Body of pancreas (tissue), 4 donors: ENCODE measurements around the gene GPR27. TPM values are rescaled to one million over a fixed set of nuclear protein-coding genes. Genes with fewer than 3 reads are reported as not detected.

Experiments used
- ATAC-seq: fragments of 150-250 bp; one replicate; pipeline ENCODE4 v1.9.1; 2016
- DNase-seq, 4 donors: peaks; one replicate each; pipeline ENCODE4 v3.0.0-alpha.2; 2019
- H3K27ac ChIP-seq, 4 donors: fragments of 200-600 bp; sonication (generic); 1 replicate in 3 of 4; 2 replicates in 1 of 4; pipeline versions ENCODE4 v1.5.1 to v1.6.1; 2016 to 2019; ENCODE audit warnings: mild to moderate bottlenecking in 1 of 4, mixed read lengths in 1 of 4, moderate library complexity in 1 of 4
- H3K27me3 ChIP-seq, 2 donors: fragments of 200-600 bp; sonication (generic); one replicate each; pipeline ENCODE4 v1.6.0; 2016; ENCODE audit warnings: mild to moderate bottlenecking in 1 of 2
- H3K36me3 ChIP-seq, 2 donors: fragments of 200-600 bp; sonication (generic); replicated peaks in 1 of 2; 2 replicates each; pipeline ENCODE4 v1.5.1; 2016; ENCODE audit warnings: low read depth in 2 of 2; ENCODE audit not compliant: insufficient read depth in 1 of 2
- H3K4me1 ChIP-seq: fragments of 200-600 bp; sonication (generic); one replicate; pipeline ENCODE4 v1.6.0; 2016
- H3K4me3 ChIP-seq, 2 donors: fragments of 200-600 bp; sonication (generic); 1 replicate in 1 of 2; 2 replicates in 1 of 2; pipeline ENCODE4 v1.5.1; 2016 to 2019
- H3K9me3 ChIP-seq, 3 donors: fragments of 200-600 bp; sonication (generic); 1 replicate in 2 of 3; 2 replicates in 1 of 3; pipeline ENCODE4 v1.5.1; 2016
- CTCF ChIP-seq, 7 experiments: fragments of 450-650 bp in 4 of 7; fragments of 200-600 bp in 3 of 7; sonication (generic) in 3 of 7; IDR thresholded peaks; one replicate each; pipeline ENCODE4 v1.5.1; 2016 to 2019; ENCODE audit warnings: antibody characterized with exemption in 7 of 7
- POLR2A ChIP-seq, 3 donors: fragments of 450-650 bp; IDR thresholded peaks; one replicate each; pipeline ENCODE4 v1.6.1; 2016; ENCODE audit warnings: antibody characterized with exemption in 3 of 3, mild to moderate bottlenecking in 2 of 3
- WGBS, 2 donors: methylation state at CpG; one replicate each; pipeline ENCODE4 v1.1.5; 2017; 5-methylcytosine and 5-hydroxymethylcytosine counted together
- intact Hi-C: fragments of 100-400 bp; cut with DNase I; formaldehyde crosslinking; loops from one replicate; pipeline ENCODE4 v1.15.1; 2023
- total RNA-seq, 2 donors: library from RNA; depleted of rRNA; stranded (reverse); fragments of >200 nt; gene quantifications; one replicate each; pipeline ENCODE4 v1.1.0, GENCODE V29; 2016

GPR27 gene
- total RNA-seq: 1 to 10 TPM in 1 of 2 donors, under 1 TPM in 1; 0.33 to 2.3 TPM

GRCh38 chr3:71753701-71754609 lies at the start of gene GPR27:
Gene GPR27 (plus strand): TSS chr3:71753855. CDS start chr3:71754050, 195 bp downstream.
- WGBS, 2 donors: 1 to 2% methylated on average over 22 to 88 of the region's 131 CpGs
- peak in 1 of 3 donors; percentile 12 for TF ChIP-seq POLR2A (IDR thresholded peaks at IDR 0.05)
- no peak for TF ChIP-seq CTCF (IDR thresholded peaks at IDR 0.05)
- ATAC-seq (peak; percentile 75), DNase-seq (peak; percentile 22 to 36 (median 30))
- Histone ChIP-seq H3K27ac (no peak within 1 kb of the TSS), H3K9me3 (no peaks in the 10 kb centered on the region), H3K36me3 (no peaks in the 10 kb centered on the region), H3K4me3 (no peak within 1 kb of the TSS), H3K27me3 (no peaks in the 10 kb centered on the region), H3K4me1 (peaks cover 8% of the 10 kb centered on the region)
- intact Hi-C loops: no loop called here

- no peaks in the 10 kb centered on the region for H3K27me3 ChIP-seq
- no peak overlapping the region for H3K4me3 ChIP-seq
- no peak for ATAC-seq
- no peak for TF ChIP-seq POLR2A (IDR thresholded peaks at IDR 0.05)
- TF ChIP-seq CTCF (IDR thresholded peaks at IDR 0.05): no peak
- H3K4me1 ChIP-seq: peaks cover 26% of the 10 kb centered on the region
- no peaks in the 10 kb centered on the region for H3K9me3 ChIP-seq
- H3K36me3 ChIP-seq: no peaks in the 10 kb centered on the region
- intact Hi-C loops: no loop called here
- DNase-seq: no peak
- no peak overlapping the region for H3K27ac ChIP-seq
Observed at GRCh38 chr3:71704915-71705314, 48.7 kb upstream of the GPR27 start.

GRCh38 chr3:71705681-71706080 lies 48.0 kb upstream of the GPR27 start:
- no peak for TF ChIP-seq POLR2A (IDR thresholded peaks at IDR 0.05)
- TF ChIP-seq CTCF (IDR thresholded peaks at IDR 0.05): no peak
- H3K4me1 ChIP-seq: peaks cover 33% of the 10 kb centered on the region
- no peaks in the 10 kb centered on the region for H3K27me3 ChIP-seq
- intact Hi-C loops: no loop called here
- 91 to 93% methylated on average over 5 of the region's 5 CpGs for WGBS, 2 donors
- ATAC-seq: no peak
- H3K27ac ChIP-seq: no peak overlapping the region
- H3K9me3 ChIP-seq: no peaks in the 10 kb centered on the region
- no peaks in the 10 kb centered on the region for H3K36me3 ChIP-seq
- no peak overlapping the region for H3K4me3 ChIP-seq
- no peak for DNase-seq

- Histone ChIP-seq H3K36me3 (no peaks in the 10 kb centered on the region), H3K4me1 (peaks cover 38% of the 10 kb centered on the region), H3K27ac (peak overlapping the region in 2 of 4 donors; percentile 15 to 59), H3K9me3 (no peaks in the 10 kb centered on the region), H3K27me3 (no peaks in the 10 kb centered on the region), H3K4me3 (no peak overlapping the region)
- no peak for DNase-seq
- intact Hi-C loops: no loop called here
- 57 to 70% methylated on average over 5 of the region's 5 CpGs for WGBS, 2 donors
- no peak for TF ChIP-seq CTCF (IDR thresholded peaks at IDR 0.05)
- TF ChIP-seq POLR2A (IDR thresholded peaks at IDR 0.05): no peak
- ATAC-seq: no peak
Observed at GRCh38 chr3:71707595-71707994, 46.1 kb upstream of the GPR27 start.
